Mesenchymal stem cell (in vitro differentiated cells and primary cell): ENCODE results near the gene CXorf66. TPM values are rescaled to one million over a fixed set of nuclear protein-coding genes. Genes with fewer than 3 reads are reported as not detected.

Experiments
- DNase-seq: peaks from one replicate; pipeline ENCODE4 v3.0.0-alpha.2; 2013
- H2AFZ ChIP-seq: one replicate; pipeline ENCODE4 v1.6.1; 2013; ENCODE audit warnings: low read depth, mild to moderate bottlenecking, control low read depth, inconsistent platforms, low read length, moderate library complexity
- H2AK5ac ChIP-seq: 2 replicates; pipeline ENCODE4 v1.6.1; 2013; ENCODE audit warnings: low read length, moderate library complexity, mild to moderate bottlenecking, inconsistent platforms; ENCODE audit not compliant: severe bottlenecking
- H2BK120ac ChIP-seq: one replicate; pipeline ENCODE4 v1.6.1; 2013; ENCODE audit warnings: low read depth, mild to moderate bottlenecking, inconsistent platforms, low read length, moderate library complexity
- H2BK12ac ChIP-seq, 2 experiments: one replicate each; pipeline ENCODE4 v1.6.1; 2013; ENCODE audit warnings: inconsistent platforms in 2 of 2, low read length in 2 of 2, mild to moderate bottlenecking in 2 of 2, moderate library complexity in 2 of 2, control low read depth in 1 of 2
- H2BK15ac ChIP-seq: one replicate; pipeline ENCODE4 v1.6.1; 2013; ENCODE audit warnings: mild to moderate bottlenecking, low read depth, inconsistent platforms; ENCODE audit not compliant: poor library complexity, severe bottlenecking
- H2BK5ac ChIP-seq: 2 replicates; pipeline ENCODE4 v1.6.1; 2013; ENCODE audit warnings: low read depth, mild to moderate bottlenecking, low read length, control low read depth, inconsistent platforms; ENCODE audit not compliant: poor library complexity, severe bottlenecking
- H3K14ac ChIP-seq, 2 experiments: one replicate each; pipeline ENCODE4 v1.6.1; 2013; ENCODE audit warnings: inconsistent platforms in 2 of 2, low read length in 2 of 2, control low read depth in 1 of 2, mild to moderate bottlenecking in 1 of 2, moderate library complexity in 1 of 2
- H3K18ac ChIP-seq, 2 experiments: one replicate each; pipeline ENCODE4 v1.6.1; 2013; ENCODE audit warnings: inconsistent platforms in 2 of 2, low read length in 2 of 2, control low read depth in 1 of 2, low read depth in 1 of 2, mild to moderate bottlenecking in 1 of 2
- H3K23ac ChIP-seq, 2 experiments: one replicate each; pipeline ENCODE4 v1.6.1; 2013; ENCODE audit warnings: inconsistent platforms in 2 of 2, low read length in 2 of 2, mild to moderate bottlenecking in 2 of 2, moderate library complexity in 2 of 2, control low read depth in 1 of 2
- H3K27ac ChIP-seq: 2 replicates; pipeline ENCODE4 v1.5.1; 2013; ENCODE audit warnings: mild to moderate bottlenecking, moderate library complexity, low read length, control low read depth, inconsistent platforms; ENCODE audit not compliant: poor library complexity, severe bottlenecking
- H3K27me3 ChIP-seq, 2 experiments: 2 replicates each; pipeline versions ENCODE4 v1.6.1 to v1.7.0; 2013; ENCODE audit warnings: low read length in 2 of 2, mild to moderate bottlenecking in 2 of 2, moderate library complexity in 2 of 2, control low read depth in 1 of 2, inconsistent platforms in 1 of 2; ENCODE audit not compliant: control insufficient read depth in 1 of 2, insufficient read depth in 1 of 2
- H3K36me3 ChIP-seq, 2 experiments: 2 replicates each; pipeline versions ENCODE4 v1.6.1 to v1.7.0; 2013; ENCODE audit warnings: low read length in 2 of 2, control low read depth in 1 of 2, inconsistent platforms in 1 of 2, low read depth in 1 of 2, mild to moderate bottlenecking in 1 of 2; ENCODE audit not compliant: insufficient read depth in 2 of 2, control insufficient read depth in 1 of 2
- H3K4ac ChIP-seq, 2 experiments: one replicate each; pipeline ENCODE4 v1.6.1; 2013; ENCODE audit warnings: inconsistent platforms in 2 of 2, low read length in 2 of 2, mild to moderate bottlenecking in 2 of 2, moderate library complexity in 2 of 2, control low read depth in 1 of 2, low read depth in 1 of 2
- H3K4me1 ChIP-seq: 2 replicates; pipeline ENCODE4 v1.6.1; 2013; ENCODE audit warnings: low read depth, low read length, control low read depth; ENCODE audit not compliant: control insufficient read depth, insufficient read depth
- H3K4me2 ChIP-seq: 2 replicates; pipeline ENCODE4 v1.6.1; 2013; ENCODE audit warnings: low read length, mild to moderate bottlenecking, inconsistent platforms; ENCODE audit not compliant: poor library complexity, severe bottlenecking
- H3K4me3 ChIP-seq, 2 experiments: 2 replicates each; pipeline versions ENCODE4 v1.5.1 to v1.7.0; 2013; ENCODE audit warnings: low read length in 2 of 2, mild to moderate bottlenecking in 2 of 2, control low read depth in 1 of 2, low read depth in 1 of 2; ENCODE audit not compliant: insufficient read depth in 1 of 2
- H3K79me1 ChIP-seq: replicated peaks from 2 replicates; pipeline ENCODE4 v1.6.1; 2013; ENCODE audit warnings: mild to moderate bottlenecking, control low read depth, low read length, inconsistent platforms; ENCODE audit not compliant: poor library complexity, severe bottlenecking
- H3K9ac ChIP-seq: 2 replicates; pipeline ENCODE4 v1.7.0; 2013; ENCODE audit warnings: mild to moderate bottlenecking, low read length, moderate library complexity
- H3K9me3 ChIP-seq: 2 replicates; pipeline ENCODE4 v1.7.0; 2013; ENCODE audit warnings: mild to moderate bottlenecking, low read length; ENCODE audit not compliant: control insufficient read depth
- H4K8ac ChIP-seq: one replicate; pipeline ENCODE4 v1.6.1; 2013; ENCODE audit warnings: inconsistent platforms, mild to moderate bottlenecking, low read length, moderate library complexity
- H4K91ac ChIP-seq: one replicate; pipeline ENCODE4 v1.6.1; 2013; ENCODE audit warnings: mild to moderate bottlenecking, low read length, inconsistent platforms
- WGBS: methylation state at CpG from one replicate; pipeline ENCODE4 v1.1.7; 2013; ENCODE audit warnings: mixed read lengths; 5-methylcytosine and 5-hydroxymethylcytosine counted together
- small RNA-seq: library from polyadenylated mRNA; stranded (forward); fragments of <200 nt; extraction: miRNeasy Mini kit (QIAGEN cat#:217004); gene quantifications from one replicate; pipeline ENCODE3, GENCODE V24; 2013; ENCODE audit warnings: low read depth

Gene CXorf66

DNA sequence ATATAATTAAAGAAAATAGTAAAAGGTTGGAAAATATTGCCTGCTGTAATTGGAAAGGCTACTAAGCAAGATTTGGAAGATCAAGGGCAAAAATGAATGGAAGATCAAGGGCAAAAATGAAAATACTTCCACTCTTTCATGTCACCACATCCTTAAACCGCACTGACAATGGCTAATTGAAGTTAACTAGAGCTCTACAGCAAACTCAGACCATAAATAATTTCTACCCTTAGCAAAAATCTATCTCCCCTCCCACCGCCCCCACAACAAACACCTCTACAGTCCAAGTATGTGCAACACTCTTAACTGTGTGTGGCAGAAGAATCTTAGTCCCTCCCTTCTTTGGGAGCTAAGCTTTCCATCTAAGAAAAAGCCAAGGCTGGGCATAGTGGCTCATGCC lies 59.6 kb downstream of the CXorf66 start:
- H3K14ac ChIP-seq, result no peak overlapping the region
- no peaks in the 10 kb centered on the region for H3K4me1 ChIP-seq
- H3K79me1 ChIP-seq, result peaks cover 5% of the 10 kb centered on the region
- no peaks in the 10 kb centered on the region for H3K36me3 ChIP-seq
- no peak overlapping the region for H2BK120ac ChIP-seq
- H3K23ac ChIP-seq, result no peak overlapping the region
- no peak overlapping the region for H3K9ac ChIP-seq
- no peak for DNase-seq
- H3K4me2 ChIP-seq, result no peak overlapping the region
- no peak overlapping the region for H2BK15ac ChIP-seq
- no peak overlapping the region for H3K4me3 ChIP-seq
- H3K27me3 ChIP-seq, result no peaks in the 10 kb centered on the region
- H3K18ac ChIP-seq, result no peak overlapping the region
- H4K91ac ChIP-seq, result no peak overlapping the region
- no peak overlapping the region for H2BK5ac ChIP-seq
- no peak overlapping the region for H2AK5ac ChIP-seq
- H3K27ac ChIP-seq, result no peak overlapping the region
- no peak overlapping the region for H3K4ac ChIP-seq
- H3K9me3 ChIP-seq, result no peaks in the 10 kb centered on the region
- 95% methylated on average over 2 of the region's 2 CpGs for WGBS
- H2BK12ac ChIP-seq, result no peak overlapping the region
- H2AFZ ChIP-seq, result no peak overlapping the region
- no peak overlapping the region for H4K8ac ChIP-seq

Small RNAs within 50 kb of the gene (small RNA-seq; reads per million reads assigned to genes)
- 185 reads per million, percentile 94 among the genes with 10 or more reads in this experiment for gene MIR505
- not detected for gene RF00425
